ENCODE data around the gene C4orf17. TPM values are rescaled to one million over a fixed set of nuclear protein-coding genes. Genes with fewer than 3 reads are reported as not detected.
"Not testable (repeated sequence)": the region's sequence is repeated elsewhere in the genome, so short reads cannot be mapped to it uniquely, and the experiment has no call there.

The C4orf17 gene
- total RNA-seq, 1 donor from 2014 or later, result not detected

- no peaks in the 10 kb centered on the region for H3K4me1 Mint-ChIP-seq (ENCODE audit: unreplicated experiment)
- H3K9me3 Mint-ChIP-seq (ENCODE audit: unreplicated experiment), result no peaks in the 10 kb centered on the region
- TF ChIP-seq CTCF (IDR thresholded peaks at IDR 0.05; ENCODE audit: unreplicated experiment), result no peak
- no peak overlapping the region for H3K4me3 Mint-ChIP-seq (ENCODE audit: unreplicated experiment)
- H3K36me3 Mint-ChIP-seq (ENCODE audit: low read depth, unreplicated experiment), result no peaks in the 10 kb centered on the region
- peaks cover 3% of the 10 kb centered on the region for H3K27me3 Mint-ChIP-seq (ENCODE audit: unreplicated experiment)
- DNase-seq (ENCODE audit: low spot score), result no peak
- H3K27ac Mint-ChIP-seq (ENCODE audit: unreplicated experiment), result no peak overlapping the region
These were observed 3.5 kb upstream of the C4orf17 start for GRCh38 chr4:99507349-99507748.

- H3K4me3 Mint-ChIP-seq (ENCODE audit: unreplicated experiment), result no peak overlapping the region
- peaks cover under 1% of the 10 kb centered on the region for H3K4me1 Mint-ChIP-seq (ENCODE audit: unreplicated experiment)
- no peaks in the 10 kb centered on the region for H3K9me3 Mint-ChIP-seq (ENCODE audit: unreplicated experiment)
- DNase-seq (ENCODE audit: low spot score), result no peak
- H3K36me3 Mint-ChIP-seq (ENCODE audit: low read depth, unreplicated experiment), result no peaks in the 10 kb centered on the region
- H3K27me3 Mint-ChIP-seq (ENCODE audit: unreplicated experiment), result peaks cover 3% of the 10 kb centered on the region
- TF ChIP-seq CTCF (IDR thresholded peaks at IDR 0.05; ENCODE audit: unreplicated experiment), result no peak
- H3K27ac Mint-ChIP-seq (ENCODE audit: unreplicated experiment), result no peak overlapping the region
These were observed 3.1 kb upstream of the C4orf17 start for GRCh38 chr4:99507762-99508161.

GRCh38 chr4:99518601-99519295 is 7.9 kb downstream of the C4orf17 start:
- no peaks in the 10 kb centered on the region for H3K27me3 Mint-ChIP-seq (ENCODE audit: unreplicated experiment)
- no peak overlapping the region for H3K4me3 Mint-ChIP-seq (ENCODE audit: unreplicated experiment)

GRCh38 chr4:99529228-99529627 is 18.4 kb downstream of the C4orf17 start:
- Mint-ChIP-seq H3K9me3 (ENCODE audit: unreplicated experiment) (no peaks in the 10 kb centered on the region), H3K4me1 (ENCODE audit: unreplicated experiment) (peaks cover 2% of the 10 kb centered on the region), H3K36me3 (ENCODE audit: low read depth, unreplicated experiment) (no peaks in the 10 kb centered on the region), H3K4me3 (ENCODE audit: unreplicated experiment) (no peak overlapping the region), H3K27ac (ENCODE audit: unreplicated experiment) (no peak overlapping the region), H3K27me3 (ENCODE audit: unreplicated experiment) (no peaks in the 10 kb centered on the region)
- no peak for TF ChIP-seq CTCF (IDR thresholded peaks at IDR 0.05; ENCODE audit: unreplicated experiment)
- DNase-seq (ENCODE audit: low spot score), result no peak

More at GRCh38 chr4:99518601-99519295, 7.9 kb downstream of the C4orf17 start:
- no peaks in the 10 kb centered on the region for H3K4me1 Mint-ChIP-seq (ENCODE audit: unreplicated experiment)
- H3K9me3 Mint-ChIP-seq (ENCODE audit: unreplicated experiment), result no peaks in the 10 kb centered on the region
- DNase-seq (ENCODE audit: low spot score), result no peak
- no peaks in the 10 kb centered on the region for H3K36me3 Mint-ChIP-seq (ENCODE audit: low read depth, unreplicated experiment)
- H3K27ac Mint-ChIP-seq (ENCODE audit: unreplicated experiment), result no peak overlapping the region
- TF ChIP-seq CTCF (IDR thresholded peaks at IDR 0.05; ENCODE audit: unreplicated experiment), result no peak

- Mint-ChIP-seq H3K27me3 (ENCODE audit: unreplicated experiment) (no peaks in the 10 kb centered on the region), H3K9me3 (ENCODE audit: unreplicated experiment) (no peaks in the 10 kb centered on the region), H3K36me3 (ENCODE audit: low read depth, unreplicated experiment) (no peaks in the 10 kb centered on the region), H3K27ac (ENCODE audit: unreplicated experiment) (no peak overlapping the region), H3K4me1 (ENCODE audit: unreplicated experiment) (peaks cover 2% of the 10 kb centered on the region), H3K4me3 (ENCODE audit: unreplicated experiment) (no peak overlapping the region)
- no peak for TF ChIP-seq CTCF (IDR thresholded peaks at IDR 0.05; ENCODE audit: unreplicated experiment)
- no peak for DNase-seq (ENCODE audit: low spot score)
These were observed 19.1 kb downstream of the C4orf17 start for GRCh38 chr4:99529956-99530355.

GRCh38 chr4:99534699-99535098 is 23.9 kb downstream of the C4orf17 start:
- not testable (repeated sequence) for H3K27me3 Mint-ChIP-seq (ENCODE audit: unreplicated experiment); H3K36me3 Mint-ChIP-seq (ENCODE audit: low read depth, unreplicated experiment); H3K4me3 Mint-ChIP-seq (ENCODE audit: unreplicated experiment); DNase-seq (ENCODE audit: low spot score); H3K9me3 Mint-ChIP-seq (ENCODE audit: unreplicated experiment); H3K27ac Mint-ChIP-seq (ENCODE audit: unreplicated experiment); H3K4me1 Mint-ChIP-seq (ENCODE audit: unreplicated experiment)

All from endothelial cell (in vitro differentiated cells).